ENCODE measurements around the gene ANKZF1.

- TF ChIP-seq, protein P1, sequence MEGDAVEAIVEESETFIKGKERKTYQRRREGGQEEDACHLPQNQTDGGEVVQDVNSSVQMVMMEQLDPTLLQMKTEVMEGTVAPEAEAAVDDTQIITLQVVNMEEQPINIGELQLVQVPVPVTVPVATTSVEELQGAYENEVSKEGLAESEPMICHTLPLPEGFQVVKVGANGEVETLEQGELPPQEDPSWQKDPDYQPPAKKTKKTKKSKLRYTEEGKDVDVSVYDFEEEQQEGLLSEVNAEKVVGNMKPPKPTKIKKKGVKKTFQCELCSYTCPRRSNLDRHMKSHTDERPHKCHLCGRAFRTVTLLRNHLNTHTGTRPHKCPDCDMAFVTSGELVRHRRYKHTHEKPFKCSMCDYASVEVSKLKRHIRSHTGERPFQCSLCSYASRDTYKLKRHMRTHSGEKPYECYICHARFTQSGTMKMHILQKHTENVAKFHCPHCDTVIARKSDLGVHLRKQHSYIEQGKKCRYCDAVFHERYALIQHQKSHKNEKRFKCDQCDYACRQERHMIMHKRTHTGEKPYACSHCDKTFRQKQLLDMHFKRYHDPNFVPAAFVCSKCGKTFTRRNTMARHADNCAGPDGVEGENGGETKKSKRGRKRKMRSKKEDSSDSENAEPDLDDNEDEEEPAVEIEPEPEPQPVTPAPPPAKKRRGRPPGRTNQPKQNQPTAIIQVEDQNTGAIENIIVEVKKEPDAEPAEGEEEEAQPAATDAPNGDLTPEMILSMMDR (IDR thresholded peaks at IDR 0.05) = no peak
- TF ChIP-seq POLR2AphosphoS5 (IDR thresholded peaks at IDR 0.05) (no peak), POLR2A (IDR thresholded peaks at IDR 0.05; ENCODE audit: low read depth) (no peak)
Observed at GRCh38 chr2:219280651-219281050, 51.0 kb downstream of the ANKZF1 start.
